Cortex of kidney (tissue), 1 donor: ENCODE results near the gene NUCB2.

Experiments
- DNase-seq: peaks from one replicate; lab custom pipeline; 2025; lab: John Stamatoyannopoulos, UW

NUCB2 gene

DNA sequence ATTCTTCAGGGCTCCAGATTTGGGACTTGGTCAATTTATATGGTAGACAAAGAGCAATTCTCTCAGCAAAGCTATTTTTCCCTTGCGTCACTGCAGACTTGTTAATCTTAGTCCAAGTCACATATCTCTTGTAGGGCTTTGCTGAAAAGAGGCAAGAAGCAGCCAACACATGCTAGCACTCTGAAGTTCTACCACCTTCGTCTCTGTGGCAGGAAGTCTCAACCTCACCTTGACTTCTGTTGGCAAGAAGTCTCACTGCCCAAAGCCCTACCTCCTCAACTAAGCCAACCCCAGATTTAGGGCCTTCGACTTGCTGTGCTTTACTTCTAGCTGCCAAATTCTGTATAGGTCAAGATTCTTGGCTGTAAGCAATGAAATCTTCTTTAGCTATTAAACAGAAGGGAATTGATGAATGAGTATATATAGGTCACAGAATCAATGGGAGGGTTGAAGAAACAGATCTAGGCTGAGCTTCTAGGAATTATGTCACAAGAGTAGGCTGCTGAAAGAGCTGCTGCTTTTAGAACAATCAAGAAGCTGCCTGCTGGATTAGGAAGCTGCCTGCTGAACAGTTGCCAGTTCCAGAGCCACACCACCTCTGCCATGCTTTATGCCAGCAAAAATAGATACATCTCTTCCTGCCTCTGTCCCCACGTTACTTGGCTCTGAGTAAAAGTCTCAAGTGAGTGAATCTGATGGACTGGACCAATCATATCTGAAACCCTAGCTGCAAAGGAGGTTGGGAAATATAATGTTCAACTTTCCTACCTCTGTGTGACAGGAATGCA, 57.5 kb downstream of the NUCB2 start:
- DNase-seq: no peak

DNA sequence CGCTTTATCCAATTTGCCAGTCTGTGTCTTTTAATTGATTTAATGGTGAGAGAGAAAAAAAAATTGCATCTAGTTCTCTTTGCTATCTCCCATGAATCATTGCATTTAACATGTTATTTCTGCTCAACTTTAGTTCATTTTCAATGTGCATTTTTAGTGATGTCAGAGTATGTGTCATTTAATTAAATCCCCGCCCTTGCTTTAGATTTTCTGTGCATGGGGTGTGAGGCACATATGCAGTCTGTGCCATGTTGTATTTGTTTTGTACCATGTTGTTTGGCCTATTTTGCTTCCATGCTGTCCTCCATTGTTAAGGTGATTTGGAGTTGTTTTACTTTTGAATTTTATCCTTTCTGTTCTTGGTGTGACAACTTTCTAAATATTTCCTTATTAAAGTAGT, 66.7 kb downstream of the NUCB2 start:
- DNase-seq: no peak

DNA sequence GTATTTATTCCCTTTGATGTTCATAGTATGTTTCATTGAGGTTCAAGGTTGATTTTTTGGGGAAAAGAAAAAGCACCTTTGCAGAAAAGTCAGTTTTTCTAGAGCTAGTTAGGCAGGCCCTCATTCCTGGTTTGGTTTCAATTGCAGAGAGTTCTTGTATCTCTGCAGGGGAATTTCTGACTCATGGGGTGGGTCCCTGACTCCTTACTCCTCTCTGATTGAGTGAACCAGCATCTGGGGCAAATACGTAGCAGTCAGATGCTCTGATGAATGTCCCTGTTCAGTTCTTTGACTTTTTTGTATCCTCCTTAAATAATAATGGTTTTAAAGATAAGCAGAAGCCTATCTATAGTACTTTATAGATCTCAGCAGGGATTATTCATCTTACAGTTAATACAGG, 67.4 kb downstream of the NUCB2 start:
- no peak for DNase-seq

DNA sequence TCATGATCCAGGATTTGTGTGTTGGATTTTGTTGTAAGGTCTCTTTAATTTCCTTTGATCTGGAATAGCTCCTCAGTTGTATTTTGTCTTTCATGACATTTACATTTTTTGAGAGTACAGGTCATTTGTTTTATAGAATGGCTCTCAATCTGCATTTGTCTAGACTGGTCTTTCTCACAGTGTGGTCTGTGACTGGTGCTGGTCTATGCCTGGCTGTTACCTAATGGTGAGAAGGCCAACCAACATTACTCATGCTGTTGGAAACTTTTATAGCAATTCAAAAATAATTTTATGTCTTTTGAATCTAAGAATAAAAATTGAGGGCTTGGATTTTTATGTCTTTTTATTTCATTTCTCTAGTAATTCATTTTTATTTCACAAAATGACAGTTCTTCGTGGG, 71.1 kb downstream of the NUCB2 start:
- no peak for DNase-seq

DNA sequence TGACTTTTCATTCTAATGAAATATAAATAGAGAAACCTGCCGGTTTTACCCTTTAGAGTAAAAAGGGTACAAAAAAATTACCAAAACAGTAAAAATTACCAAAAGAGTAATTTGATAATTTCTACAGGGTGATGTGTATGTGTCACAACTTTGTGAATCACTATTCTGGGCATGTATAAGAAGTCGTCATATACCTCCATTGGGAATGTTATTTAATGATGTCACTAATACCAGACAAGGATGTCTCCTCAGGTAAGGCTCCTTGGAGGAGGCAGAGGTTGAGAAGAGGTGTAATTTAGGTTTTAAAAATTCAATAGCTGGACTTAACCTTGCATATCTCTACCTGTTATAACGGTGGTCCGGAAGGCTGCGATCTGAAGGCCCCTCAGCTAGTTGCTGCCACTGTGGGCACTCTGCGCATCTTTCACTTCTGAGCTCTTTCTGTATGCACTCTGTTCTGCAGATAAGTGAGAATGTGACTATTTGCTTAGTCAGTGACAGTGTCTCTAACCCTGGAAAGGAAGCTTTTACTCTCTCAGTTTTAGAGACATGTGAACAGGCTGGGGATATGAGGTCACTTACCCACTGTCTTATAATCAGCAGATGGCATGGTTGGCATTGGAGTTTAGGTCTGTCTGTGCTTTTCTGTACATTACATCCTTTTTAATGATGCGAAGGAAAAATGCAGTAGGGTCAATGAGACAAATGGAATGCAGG, 74.1 kb downstream of the NUCB2 start:
- no peak for DNase-seq

DNA sequence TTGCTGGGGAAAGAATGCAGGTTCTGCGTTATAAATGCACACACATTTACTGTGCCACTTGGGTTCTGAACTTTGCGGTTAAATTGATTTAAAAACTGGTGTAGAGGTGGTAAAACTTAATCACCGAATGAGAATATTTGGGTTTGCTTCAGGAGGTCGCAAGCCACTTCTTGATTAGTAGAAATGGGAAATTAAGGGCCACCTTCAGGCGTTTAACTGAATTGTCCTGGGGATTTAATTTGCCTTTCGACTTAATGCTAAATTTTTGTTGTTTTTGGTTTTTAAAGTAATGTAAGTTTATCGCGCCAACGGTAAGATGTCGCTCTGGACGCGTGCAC, 74.6 kb downstream of the NUCB2 start:
- no peak for DNase-seq

DNA sequence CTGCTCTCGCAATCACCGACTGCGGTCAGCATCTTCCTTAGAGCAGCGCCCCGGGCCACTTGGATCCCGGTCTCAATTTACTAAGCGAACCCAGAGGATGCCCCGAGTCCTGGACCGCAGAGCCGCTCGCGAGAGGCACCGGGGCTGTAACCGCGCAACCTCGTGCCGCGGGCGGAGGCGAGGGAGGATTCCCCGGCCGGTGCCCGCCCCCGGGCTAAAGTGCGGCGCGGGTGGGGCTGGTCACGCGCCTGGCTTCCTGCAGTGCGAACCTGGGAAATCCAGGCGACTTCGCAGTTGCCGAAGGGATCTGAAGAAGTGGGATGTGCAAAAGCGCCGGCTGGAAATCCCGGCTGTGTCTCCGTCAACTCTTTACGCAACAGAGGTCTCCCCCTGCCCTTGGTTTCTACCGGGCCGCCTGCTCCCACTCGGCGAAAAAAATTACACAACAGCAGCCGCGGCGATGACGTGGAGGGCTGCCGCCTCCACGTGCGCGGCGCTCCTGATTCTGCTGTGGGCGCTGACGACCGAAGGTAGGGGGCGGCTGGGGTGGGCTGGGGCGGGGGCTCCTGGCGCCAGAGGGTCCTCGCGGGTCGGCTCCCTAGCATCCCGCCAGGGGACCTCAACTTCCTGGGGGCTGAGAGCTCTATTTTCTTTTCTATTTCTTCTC, 75.1 kb downstream of the NUCB2 start, which contains the start of gene NCR3LG1:
Gene NCR3LG1 (plus strand): TSS at position 291 of the 667 bp plus-strand sequence. CDS start 170 bp downstream, at position 461.
- DNase-seq: no peak

DNA sequence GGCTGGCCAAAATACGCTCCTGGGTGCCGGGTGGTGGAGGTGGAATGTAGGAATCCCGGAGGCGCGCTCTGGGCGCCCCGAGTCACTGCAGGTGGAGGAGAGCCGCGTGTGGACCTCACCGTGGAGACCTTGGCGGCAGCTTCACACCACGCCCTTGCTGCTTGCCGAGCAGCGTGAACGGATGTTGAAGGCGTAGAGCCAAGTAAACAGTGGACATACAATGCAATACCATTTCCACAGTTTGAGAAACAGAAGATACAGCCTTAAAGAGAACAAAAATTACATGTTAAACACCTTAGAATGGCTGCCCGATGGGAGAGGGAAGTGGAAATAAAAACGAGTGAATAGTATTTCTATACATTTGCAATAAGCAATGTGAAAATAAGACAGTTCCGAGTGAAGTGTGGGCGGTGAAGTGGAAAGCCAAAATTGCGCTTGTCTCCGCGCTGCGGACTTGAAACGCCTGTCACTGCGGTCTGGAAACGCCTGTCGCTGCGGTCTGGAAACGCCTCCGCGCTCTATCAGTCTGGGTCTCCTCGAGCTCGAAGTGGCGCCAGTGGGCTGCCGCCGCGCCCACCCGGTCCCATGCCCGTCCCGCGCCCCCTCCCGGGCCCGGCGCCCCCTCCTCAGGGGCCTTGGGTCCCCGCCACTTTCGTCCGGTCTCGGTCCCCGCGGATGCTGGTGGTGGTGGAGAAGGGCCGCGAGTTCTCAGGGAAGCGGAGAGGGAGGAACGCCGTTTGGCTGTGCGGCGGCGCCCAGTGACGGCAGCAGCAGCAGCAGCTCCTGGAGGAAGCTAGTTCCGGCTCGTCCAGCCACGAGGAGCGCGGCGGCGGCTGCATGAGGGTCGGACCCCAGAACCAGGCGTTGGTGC, 76.6 kb downstream of the NUCB2 start:
- DNase-seq: no peak

DNA sequence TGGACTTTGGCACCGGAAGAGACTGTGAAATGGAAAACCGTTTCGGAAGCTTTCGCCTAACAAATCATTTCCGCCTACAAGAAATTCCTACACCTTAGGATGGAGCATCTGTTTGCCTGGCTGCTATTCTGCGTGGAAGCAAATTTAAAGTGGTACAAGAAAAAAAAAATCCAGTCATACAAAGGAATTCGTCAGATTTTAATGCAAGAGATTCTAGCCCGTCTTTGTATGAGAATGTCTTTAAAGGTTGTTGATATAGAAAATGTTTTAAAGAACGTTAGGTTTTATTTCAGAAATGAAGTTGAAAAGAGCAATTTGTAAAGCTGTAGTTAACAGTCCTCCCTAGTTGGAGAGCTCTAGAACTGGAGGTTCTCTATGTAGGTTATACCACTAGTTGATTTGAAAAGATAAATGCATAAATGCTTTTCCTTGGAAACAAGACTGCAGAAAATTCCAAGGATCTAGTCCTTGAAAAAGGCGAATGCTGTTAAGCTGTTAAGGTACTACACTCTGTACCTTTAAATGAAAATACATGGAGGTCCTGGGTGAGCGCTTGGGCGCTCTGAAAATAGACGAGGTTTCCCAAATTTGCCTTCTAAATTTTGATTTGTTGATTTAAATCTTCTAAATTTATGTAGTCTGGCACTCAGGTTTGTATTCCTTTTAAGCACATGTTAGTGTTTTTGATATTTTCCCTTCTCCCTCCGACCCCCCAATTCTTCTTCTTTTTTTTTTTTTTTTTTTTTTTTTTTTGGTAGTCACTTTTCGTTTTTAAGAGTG, 77.5 kb downstream of the NUCB2 start:
- no peak for DNase-seq

DNA sequence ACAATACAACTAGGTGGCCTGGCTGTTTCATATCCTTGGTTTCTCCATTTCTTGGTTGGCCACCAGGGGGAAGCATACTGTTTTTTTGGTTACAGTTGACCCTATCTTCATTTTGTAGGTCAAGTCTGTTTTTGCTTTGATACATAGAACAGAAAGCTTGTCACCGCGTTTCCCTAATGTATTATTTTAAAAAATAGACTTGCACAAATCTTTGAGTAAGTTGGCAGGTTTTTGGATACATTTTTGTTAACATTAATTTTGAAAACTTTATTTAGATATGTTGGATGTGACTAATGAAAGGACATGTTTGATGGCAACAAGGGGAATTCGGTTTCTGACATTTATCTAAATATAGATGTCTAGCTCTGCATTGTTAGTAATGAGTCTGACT, 78.1 kb downstream of the NUCB2 start:
- DNase-seq: no peak

DNA sequence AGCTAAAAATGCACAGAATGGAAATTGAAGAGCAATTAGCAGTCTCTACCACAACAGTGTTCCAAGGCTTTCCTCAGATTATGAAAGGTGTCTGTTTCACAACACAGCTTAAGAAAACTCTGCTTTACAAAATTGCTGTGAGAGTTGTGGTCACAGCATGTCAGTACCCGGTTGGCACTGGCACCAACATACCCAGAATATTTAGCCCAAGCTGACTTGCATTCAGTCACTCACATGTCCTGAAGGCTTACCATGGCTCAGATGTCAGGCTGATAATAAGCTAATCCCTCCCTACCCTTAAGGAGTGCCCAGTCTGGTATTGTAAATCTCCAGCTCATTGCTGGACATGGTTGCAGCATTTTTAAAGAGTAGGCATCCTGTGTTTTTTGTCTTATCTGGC, 90.0 kb downstream of the NUCB2 start:
- DNase-seq: no peak

DNA sequence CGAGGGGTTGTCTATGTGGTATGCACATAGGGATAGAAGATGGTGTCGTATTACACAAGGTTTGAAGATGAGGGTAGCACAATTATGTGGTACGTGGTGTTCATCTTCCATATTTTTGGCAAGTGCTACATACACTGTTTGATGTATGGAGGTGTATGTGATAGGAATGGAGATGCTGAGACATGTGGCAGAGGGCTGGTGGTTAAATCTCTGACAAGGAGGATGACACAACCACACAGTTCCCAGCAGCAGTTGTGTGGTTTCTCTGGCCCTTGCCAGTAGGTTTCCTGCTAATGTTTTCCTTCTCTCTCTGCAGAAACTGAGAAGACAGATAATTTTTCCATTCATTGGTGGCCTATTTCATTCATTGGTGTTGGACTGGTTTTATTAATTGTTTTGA, 92.0 kb downstream of the NUCB2 start:
- no peak for DNase-seq

DNA sequence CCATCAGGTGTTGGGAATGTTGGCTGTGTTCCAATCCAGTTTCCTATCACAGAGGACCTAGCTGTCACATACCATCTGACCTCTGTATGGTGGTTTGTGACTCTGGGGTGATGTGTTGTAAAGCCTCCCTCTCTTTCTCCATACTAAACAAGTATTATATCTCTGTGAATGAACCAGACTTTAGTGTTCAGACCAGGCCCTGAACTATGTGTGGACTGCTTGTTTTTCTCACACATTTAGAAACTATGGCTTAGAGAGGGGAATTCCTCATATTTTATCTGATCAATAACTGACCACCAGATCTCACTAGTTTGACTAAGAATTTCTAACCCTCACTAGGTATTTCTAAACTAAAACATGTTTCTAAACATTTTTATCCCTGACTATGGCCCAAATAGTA, 92.6 kb downstream of the NUCB2 start:
- DNase-seq: no peak

DNA sequence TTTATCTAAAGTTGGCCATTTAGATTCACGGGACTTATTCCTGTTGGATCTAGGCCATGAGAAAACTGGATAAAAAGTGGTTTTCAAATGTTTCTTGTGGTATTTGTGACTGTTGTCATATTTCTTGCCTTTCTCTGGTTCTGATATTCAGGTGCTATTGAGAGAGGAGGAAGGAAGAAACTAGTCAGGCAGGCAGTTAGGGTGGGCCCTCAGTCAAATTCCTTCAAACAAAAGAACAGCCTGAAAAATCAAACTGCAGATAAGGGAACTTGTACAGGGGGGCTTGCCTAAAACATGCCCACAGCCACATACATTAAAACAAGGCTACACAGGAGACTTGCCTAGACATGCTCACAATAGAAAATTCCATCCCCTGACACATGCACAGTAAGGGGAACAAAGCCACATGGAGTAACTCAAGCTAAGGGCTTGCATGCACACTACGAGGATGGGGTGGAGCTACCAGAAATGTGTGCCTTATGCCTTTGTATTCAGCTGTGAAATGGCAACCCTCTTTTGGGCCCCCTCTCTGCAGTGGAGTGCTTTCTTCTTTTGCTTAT, 93.2 kb downstream of the NUCB2 start:
- DNase-seq: no peak

DNA sequence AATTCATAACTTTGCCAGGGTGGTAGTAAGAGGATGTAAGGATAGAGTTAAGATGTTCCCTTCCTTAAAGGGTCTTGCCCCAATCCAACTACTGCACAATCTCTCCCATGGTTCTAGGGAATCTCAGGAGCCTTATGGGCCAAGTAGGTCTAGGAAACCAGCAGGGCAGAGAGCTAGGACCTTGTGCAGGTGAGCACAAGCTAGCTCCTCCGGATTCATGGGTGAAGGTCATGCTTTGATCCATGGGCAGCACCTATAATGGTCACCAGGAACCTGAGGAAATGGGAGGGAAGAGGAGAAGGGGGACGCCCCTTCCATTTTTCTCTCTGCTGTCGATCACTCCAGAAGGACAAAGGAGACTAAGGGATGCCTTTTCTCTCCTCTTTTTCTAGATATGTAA, 95.1 kb downstream of the NUCB2 start:
- no peak for DNase-seq

DNA sequence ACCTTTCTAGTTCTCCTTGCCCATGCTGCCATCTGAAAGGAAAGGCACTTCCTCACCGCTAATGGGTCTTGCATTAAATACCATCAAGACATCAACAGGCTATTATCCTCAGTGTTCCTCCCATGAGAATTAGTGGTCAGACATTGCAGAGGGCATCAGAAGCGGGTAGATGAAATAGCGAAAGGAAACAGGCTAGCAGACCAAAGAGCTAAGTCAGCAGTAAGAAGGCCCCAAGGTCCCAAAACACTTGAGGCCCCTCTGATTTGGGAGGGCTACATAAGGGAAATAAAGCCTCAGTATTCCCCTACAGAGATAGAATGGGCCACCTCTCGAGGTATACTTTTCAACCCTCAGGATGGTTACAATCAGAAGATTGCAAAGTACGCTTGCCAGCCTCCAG, 99.0 kb downstream of the NUCB2 start:
- DNase-seq: no peak

DNA sequence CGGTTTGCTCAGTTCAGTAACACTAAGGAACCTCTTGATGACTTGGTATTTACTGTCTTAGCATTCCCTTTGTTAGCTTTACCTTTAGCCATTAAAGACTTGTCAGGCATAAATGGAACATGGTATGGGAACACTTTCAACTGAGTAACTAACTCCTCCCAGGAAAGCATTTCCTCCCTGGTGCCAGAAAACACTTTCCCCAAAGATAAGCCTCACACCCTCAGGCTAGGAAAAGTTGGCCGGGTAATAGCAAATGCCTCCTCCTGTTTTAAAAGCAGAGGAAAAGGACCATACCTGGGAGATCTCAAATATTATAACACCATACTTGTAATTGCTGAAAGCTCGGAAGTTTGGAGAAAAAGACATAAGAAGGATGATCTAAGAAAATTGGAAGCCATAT, 100.0 kb downstream of the NUCB2 start:
- no peak for DNase-seq

DNA sequence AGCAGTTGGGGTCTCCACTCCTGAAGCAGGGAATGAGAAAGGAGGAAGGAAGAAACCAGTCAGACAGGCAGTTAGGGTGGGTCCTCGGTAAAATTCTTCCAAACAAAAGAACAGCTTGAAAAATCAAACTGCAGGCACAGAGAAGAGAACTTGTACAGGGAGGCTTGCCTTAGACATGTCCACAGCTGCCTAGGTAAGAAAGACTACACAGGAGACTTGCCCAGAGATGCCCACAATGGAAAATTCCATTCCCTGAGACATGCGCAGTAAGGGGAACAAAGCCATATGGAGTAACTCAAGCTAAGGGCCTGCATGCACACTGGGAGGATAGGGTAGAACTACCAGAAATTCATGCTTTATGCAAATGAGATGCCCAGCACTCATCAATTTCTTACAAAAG, 102.1 kb downstream of the NUCB2 start:
- DNase-seq: no peak

DNA sequence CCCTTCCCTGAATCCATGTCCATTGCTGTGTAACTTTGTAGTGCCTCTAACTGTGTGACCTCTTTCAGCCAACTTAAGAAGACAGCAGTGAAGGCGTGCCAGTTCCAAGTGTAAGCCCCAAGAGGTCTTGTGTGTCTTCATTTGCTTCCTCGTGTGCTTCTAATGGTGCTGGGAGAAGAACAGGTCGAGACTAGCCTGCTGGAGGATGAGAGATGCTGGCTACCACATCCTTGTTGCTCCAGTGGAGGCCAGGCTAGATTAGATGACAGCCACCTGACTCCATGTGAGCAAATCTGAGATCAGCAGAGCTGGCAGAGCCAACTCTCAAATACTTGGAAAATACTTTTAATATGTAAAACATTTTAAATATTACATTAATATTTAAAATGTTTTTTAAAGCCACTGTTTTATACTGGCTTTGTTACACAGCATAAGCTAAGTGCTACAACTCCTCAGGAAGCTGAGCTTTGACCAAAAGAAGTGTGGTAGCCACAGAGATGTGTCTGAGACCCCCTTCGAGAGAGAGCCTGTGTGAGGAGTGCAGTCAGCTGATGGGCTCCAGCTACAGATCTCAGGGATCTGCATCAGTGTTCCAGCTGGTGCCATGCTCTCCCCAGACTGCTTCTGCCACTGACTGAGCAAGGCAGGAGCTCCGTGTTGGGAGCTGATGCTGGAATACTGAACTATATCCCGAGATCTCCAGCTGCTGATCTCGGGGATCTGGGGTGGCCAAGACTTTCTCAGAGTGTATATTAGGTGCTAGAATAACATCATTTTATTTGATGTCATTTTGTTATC, 103.0 kb downstream of the NUCB2 start:
- no peak for DNase-seq

DNA sequence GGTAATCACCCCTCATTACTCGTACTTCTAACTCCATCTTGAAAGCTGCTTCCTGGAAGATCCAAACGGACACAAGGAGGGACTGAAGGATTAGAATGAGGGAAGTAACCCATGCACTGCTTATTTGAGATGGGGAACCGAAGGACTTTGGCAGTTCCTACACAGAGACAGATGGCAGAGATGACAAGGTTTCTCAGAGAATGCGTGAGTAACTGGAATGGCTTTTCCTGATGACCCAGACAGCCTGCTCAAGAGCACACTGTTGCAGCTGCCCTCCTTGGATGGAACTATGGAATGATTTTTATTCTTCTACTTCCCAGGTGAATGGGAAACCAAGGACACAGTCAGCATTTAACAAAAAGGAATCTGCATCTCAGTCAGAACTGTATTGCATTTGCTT, 104.6 kb downstream of the NUCB2 start:
- no peak for DNase-seq
